NCI-H1694 treated with DMSO at 0.1 percent for 48 hours (cell line): ENCODE data around the gene WSCD2.

Experiments used
- DNase-seq: peaks from one replicate; lab custom pipeline; 2025; lab: John Stamatoyannopoulos, UW

Gene WSCD2

GRCh38 chr12:108109504-108109903 is 19.6 kb upstream of the WSCD2 start:
- no peak for DNase-seq

- DNase-seq: no peak
These were observed 19.1 kb upstream of the WSCD2 start for GRCh38 chr12:108109954-108110353.

GRCh38 chr12:108110844-108111243 is 18.2 kb upstream of the WSCD2 start:
- DNase-seq: no peak

DNA sequence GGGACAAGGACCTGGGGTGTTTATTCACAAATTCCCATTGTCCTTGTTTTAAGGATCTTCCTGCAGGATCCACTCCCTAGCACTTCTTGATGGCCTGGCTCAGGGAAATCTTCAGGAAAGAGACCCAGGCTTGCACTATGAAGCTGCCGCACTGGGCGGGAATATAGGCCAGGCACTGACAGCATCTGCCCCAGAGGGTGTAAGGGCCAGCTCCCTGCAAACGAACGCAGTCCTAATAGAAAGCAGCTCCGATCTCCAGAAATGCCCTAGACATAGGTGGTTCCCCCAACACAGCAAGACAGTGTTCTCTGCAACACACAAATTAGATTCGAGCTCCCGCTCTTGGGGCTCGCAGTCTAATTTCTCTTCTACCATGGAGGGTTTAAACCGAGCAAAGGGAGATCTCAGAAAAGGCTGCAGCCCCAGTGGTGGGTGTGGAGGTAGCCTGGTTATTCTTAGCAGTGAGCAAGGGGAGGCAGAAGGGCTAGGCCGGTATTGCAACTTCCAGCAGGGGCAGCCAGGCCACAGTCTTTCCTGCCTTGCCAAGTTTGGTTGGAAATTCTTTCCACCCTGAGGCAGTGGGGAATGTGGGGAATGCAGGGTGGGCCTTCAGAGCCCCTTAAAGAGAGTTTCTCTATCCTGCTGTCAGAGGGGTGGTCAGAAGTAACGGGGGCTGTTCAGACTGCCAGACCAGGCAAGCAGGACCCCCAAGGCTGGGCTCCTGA is 16.1 kb upstream of the WSCD2 start:
- DNase-seq: no peak

DNA sequence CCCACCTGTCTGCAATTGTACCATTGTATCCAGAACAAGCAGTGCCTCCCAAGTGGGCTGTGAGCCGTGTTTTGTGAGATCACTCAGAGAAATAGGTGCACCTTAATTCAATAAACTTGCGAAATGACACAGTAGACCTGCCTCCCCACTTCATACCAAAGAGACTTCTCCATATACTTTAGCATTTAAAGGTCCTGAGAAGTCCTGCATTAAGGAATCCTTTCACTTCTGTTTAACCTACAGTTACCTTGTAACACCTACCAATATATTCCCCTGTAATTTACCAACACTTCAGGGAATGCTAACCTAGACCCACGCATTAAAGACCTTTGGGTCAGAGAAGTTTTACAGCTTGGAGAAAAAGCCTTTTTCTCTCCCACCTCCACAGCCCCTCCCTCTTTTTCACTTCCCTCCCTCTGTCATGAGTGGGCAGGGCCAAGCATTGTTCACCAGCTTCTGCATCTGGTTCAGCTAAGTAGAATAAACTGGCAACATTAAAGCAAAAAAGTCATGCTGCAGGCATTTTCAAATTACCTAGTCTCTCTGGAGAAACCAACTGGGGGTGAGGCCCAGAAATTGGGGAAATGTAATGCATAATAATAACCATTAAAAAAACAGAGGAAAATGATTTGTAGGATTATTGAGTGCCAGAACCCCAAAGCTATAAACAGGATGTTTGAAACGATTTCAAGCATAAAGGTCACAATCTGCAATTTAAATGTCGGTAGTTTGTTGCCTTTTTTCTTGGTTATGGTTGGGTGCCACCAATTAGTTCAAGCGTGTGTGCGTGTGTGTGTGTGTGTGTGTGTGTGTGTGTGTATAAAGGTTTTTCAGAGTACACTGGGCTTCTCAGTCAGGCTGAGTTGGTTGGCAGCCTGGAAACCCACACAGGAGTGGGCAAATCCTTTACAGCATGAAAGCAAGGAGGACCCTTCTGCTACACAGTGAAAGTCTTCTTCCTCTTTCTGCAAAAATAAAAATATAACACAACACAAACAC is 13.7 kb upstream of the WSCD2 start:
- DNase-seq: no peak

- DNase-seq: no peak
These were observed 12.8 kb upstream of the WSCD2 start for GRCh38 chr12:108116254-108116653.

GRCh38 chr12:108116699-108117098 is 12.4 kb upstream of the WSCD2 start:
- no peak for DNase-seq

DNA sequence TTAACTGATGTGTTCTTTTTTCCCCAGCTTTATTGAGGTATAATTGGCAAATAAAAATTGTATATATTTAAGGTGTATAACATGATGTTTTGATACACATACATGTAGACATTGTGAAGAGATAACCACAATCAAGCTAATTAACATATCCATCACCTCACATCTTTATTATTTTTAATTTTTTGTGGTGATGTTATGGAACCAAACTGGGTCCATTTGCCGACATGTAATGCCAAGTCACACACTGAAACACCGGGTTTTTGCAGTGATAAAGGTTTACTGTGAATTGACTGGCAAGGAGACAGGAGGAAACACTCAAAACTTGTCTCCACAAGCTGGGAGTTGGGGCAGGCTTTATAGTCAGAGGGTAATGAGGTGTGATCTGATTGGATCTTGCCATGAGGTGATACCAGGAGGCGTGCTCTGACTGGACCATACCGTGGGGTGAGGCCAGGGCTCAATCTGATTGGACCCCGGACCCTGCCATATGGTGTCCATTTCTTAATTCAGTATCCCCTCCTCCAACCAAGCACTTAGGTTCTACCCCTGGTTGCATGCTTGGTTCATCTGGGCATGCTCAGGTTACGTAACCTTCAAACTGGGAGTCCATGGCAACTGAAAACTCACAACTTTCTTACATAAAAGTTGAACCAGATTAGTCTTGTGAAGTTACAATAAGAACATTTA is 11.8 kb upstream of the WSCD2 start:
- no peak for DNase-seq

- DNase-seq: no peak
These were observed 11.2 kb upstream of the WSCD2 start for GRCh38 chr12:108117902-108118301.

GRCh38 chr12:108119126-108119973 is 9.7 kb upstream of the WSCD2 start:
- no peak for DNase-seq

- DNase-seq: no peak
These were observed 8.9 kb upstream of the WSCD2 start for GRCh38 chr12:108119974-108120862.

DNA sequence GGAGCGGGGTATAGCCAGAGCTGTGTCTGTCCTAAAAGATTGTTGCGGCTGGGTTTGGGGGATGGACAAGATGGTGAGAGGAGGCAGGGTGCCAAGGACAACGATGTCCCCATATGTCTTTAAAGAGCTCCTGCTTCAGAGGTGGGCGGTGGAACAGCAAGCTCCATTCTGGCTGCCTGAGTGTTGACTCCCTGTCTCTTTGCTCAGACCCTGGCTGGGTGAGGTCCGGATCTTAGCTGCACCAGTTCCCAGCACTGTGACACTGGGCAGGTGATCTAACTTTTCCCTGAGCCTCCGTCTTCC is 8.3 kb upstream of the WSCD2 start:
- DNase-seq: no peak

GRCh38 chr12:108121320-108121719 is 7.8 kb upstream of the WSCD2 start:
- no peak for DNase-seq

DNA sequence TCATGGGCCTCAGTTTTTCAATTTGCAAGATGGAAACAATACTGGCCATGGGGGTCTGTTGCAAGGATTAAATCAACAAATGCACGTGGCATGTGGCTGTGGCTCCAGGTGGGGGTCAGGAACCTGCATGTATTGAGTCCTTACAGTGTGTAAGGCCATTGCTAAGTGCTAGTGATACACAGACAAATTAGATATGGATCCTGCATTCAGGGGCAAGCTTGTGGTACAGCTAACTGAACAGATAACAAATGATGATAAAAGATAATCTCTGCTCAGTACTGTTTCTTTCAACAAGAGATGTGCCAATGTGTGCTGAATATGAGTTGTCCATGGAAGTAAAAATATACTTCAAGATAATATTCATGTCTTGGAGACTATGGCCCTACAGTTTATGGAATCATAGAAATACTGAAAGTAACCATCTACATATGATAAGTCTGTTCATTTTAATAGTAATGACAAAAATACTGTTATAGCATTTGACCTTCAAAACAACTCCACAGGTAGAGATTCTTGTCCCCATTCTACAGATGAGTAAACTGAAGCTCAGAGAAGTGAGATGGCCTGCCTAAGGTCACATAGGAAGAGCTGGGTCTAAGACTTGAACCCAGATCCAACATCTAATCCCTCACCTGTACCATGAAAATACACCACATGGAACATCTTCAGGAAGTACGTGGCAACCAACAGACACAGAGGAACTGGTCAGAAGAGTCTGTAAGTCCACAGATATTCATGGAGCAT is 7.2 kb upstream of the WSCD2 start:
- DNase-seq: no peak

- no peak for DNase-seq
These were observed 6.4 kb upstream of the WSCD2 start for GRCh38 chr12:108122644-108123043.

- DNase-seq: no peak
These were observed 5.7 kb upstream of the WSCD2 start for GRCh38 chr12:108123402-108123801.

DNA sequence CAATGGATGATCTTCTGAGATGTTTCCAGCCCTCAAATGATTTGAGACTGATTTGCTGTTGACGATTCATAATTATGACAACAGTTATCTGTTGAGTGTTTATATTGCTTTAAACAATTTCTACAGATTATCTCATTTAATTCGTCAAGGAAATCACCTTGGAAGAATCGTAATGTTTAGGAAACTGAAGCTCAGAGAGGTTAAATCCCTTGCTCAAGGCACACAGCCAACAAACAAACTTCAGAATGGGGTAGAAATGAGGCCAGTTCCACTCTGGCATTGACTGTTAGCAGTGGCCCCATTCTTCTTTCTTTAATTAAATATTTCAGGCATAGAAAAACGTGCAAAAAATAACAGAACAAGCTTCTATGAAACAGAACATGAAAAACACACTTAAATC is 4.0 kb upstream of the WSCD2 start:
- no peak for DNase-seq

DNA sequence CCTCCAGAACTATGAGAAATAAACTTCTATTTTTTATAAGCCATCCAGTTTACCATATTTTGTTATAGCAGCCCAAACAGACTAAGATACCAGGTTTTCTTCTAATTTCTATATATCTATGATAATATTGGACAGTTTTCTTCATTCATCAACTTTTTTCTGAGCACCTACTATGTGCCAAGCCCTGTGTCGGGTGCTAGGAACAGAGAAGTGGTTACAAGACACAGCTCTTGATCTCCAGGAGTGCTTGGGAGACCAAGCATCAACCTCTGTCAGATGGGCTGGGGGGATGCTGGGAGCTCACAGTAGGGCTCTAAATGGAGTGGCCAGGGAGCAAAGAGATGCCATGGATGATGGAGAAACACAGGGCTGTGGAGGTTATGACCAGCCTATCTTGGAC is 2.9 kb upstream of the WSCD2 start:
- no peak for DNase-seq

DNA sequence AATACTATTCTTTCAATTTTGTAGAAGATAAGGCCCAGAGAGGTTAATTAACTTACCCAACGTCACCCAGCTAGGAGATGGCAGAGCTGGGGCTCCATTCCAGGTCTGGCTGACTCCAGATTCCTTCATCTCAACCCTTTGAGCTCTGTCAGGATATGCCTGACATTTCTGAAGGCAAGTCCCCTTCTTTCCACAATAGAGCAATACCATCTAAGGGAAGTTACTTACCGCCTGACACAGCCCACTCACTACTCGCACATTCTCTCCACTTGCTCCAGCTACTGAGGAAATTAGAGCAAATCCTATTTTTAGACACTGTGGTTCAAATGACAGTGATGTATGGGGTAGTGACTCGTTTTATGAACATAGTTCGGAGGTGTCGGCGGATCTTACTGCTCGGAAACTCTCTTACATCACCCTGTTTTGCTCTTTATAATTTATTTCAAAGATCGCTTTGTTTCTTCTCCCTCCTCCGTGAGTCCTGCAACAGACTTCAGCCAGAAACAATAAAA is 2.0 kb upstream of the WSCD2 start:
- no peak for DNase-seq

DNA sequence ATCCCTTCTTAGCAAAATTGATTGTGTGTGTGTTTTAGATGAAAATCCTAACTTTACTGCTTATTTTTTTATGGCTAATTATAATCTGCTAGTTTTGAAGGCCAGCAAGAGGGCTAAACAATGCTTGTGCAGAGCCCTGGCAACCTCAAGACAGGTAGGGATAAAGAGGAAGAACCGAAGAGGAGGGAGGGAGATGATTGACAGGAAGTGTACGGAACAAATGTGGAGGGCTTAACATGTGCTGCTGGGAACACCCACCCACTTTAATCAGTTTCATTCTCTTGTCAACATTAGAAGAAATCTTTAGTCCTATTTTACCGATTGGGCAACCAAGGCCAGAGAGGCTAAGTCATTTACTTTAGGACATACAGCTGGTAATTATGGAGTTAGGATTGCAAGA is 1.4 kb upstream of the WSCD2 start:
- no peak for DNase-seq
